GM23248 (cell line): ENCODE measurements around the gene CHD9. TPM values are rescaled to one million over a fixed set of nuclear protein-coding genes. Genes with fewer than 3 reads are reported as not detected.

Experiments used
- DNase-seq: peaks from one replicate; pipeline ENCODE4 v3.0.0-alpha.2; 2015
- H2AFZ ChIP-seq: fragments of 200-600 bp; sonication (generic); 2 replicates; pipeline ENCODE4 v1.6.1; 2016; ENCODE audit warnings: antibody characterized with exemption
- H3F3A ChIP-seq: fragments of 200-600 bp; sonication (generic); 2 replicates; pipeline ENCODE4 v1.6.1; 2016; ENCODE audit warnings: mild to moderate bottlenecking, antibody characterized with exemption, mixed run types; ENCODE audit not compliant: insufficient read depth
- H3K27ac ChIP-seq: fragments of 200-600 bp; sonication (generic); 2 replicates; pipeline ENCODE4 v1.5.1; 2016; ENCODE audit warnings: mild to moderate bottlenecking
- H3K27me3 ChIP-seq: fragments of 200-600 bp; sonication (generic); replicated peaks from 2 replicates; pipeline ENCODE4 v1.6.1; 2016; ENCODE audit warnings: mild to moderate bottlenecking; ENCODE audit not compliant: insufficient read depth
- H3K36me3 ChIP-seq: fragments of 200-600 bp; sonication (generic); 2 replicates; pipeline ENCODE4 v1.6.1; 2016; ENCODE audit warnings: low read depth, mild to moderate bottlenecking
- H3K4me1 ChIP-seq: fragments of 200-600 bp; sonication (generic); 2 replicates; pipeline ENCODE4 v1.6.1; 2016; ENCODE audit warnings: mild to moderate bottlenecking; ENCODE audit not compliant: insufficient read depth
- H3K4me2 ChIP-seq: fragments of 200-600 bp; sonication (generic); one replicate; pipeline ENCODE4 v1.6.1; 2016; ENCODE audit warnings: mild to moderate bottlenecking; ENCODE audit not compliant: unreplicated experiment
- H3K4me3 ChIP-seq: fragments of 200-600 bp; sonication (generic); 2 replicates; pipeline ENCODE4 v1.5.1; 2016; ENCODE audit warnings: mild to moderate bottlenecking
- H3K79me2 ChIP-seq: fragments of 200-600 bp; sonication (generic); 2 replicates; pipeline ENCODE4 v1.6.1; 2016; ENCODE audit warnings: mild to moderate bottlenecking; ENCODE audit not compliant: insufficient read depth
- H3K9ac ChIP-seq: fragments of 200-600 bp; sonication (generic); 2 replicates; pipeline ENCODE4 v1.6.1; 2016; ENCODE audit warnings: mild to moderate bottlenecking
- H3K9me2 ChIP-seq: fragments of 200-600 bp; sonication (generic); 2 replicates; pipeline ENCODE4 v1.6.1; 2016; ENCODE audit warnings: mixed run types, mild to moderate bottlenecking, moderate library complexity; ENCODE audit not compliant: insufficient read depth
- H3K9me3 ChIP-seq: fragments of 200-600 bp; sonication (generic); one replicate; pipeline ENCODE4 v1.6.1; 2017; ENCODE audit warnings: low read depth
- H4K20me1 ChIP-seq: fragments of 200-600 bp; sonication (generic); 2 replicates; pipeline ENCODE4 v1.6.0; 2016; ENCODE audit not compliant: insufficient read depth
- EZH2 ChIP-seq: fragments of 200-600 bp; sonication (generic); IDR thresholded peaks from 2 replicates; pipeline ENCODE4 v1.6.1; 2018; ENCODE audit warnings: antibody characterized with exemption, mild to moderate bottlenecking; ENCODE audit not compliant: insufficient read depth, poor library complexity, severe bottlenecking
- EZH2phosphoT487 ChIP-seq: fragments of 200-600 bp; sonication (generic); IDR thresholded peaks from 2 replicates; pipeline ENCODE4 v1.6.1; 2018; ENCODE audit warnings: antibody characterized with exemption, moderate library complexity, mild to moderate bottlenecking, low read depth; ENCODE audit not compliant: insufficient read depth
- WGBS, 2 experiments: methylation state at CpG; one replicate each; pipeline ENCODE4 v1.1.6; 2015 to 2017; ENCODE audit warnings: low lambda C conversion rate in 2 of 2, low coverage in 1 of 2; ENCODE audit errors: missing lambda C conversion rate in 2 of 2; 5-methylcytosine and 5-hydroxymethylcytosine counted together
- in situ Hi-C: fragments of 300-500 bp; cut with MboI; formaldehyde crosslinking; loops from 2 replicates; pipeline ENCODE4 v1.15.0; 2020
- polyA plus RNA-seq: library from polyadenylated mRNA; unstranded; fragments of >200 nt; fragmentation: Nextera tagmentation; extraction: Ambion mirVana; gene quantifications from 2 replicates; pipeline ENCODE4 v1.2.1, GENCODE V29; 2016
- total RNA-seq: library from RNA; depleted of rRNA; stranded (reverse); fragments of >200 nt; shearing (Covaris generic); gene quantifications from 2 replicates; pipeline ENCODE4 v1.2.3, GENCODE V29; 2014

The CHD9 gene
- total and polyA plus RNA-seq, 2 experiments from 2014 or later = 20.5 to 47.4 TPM

DNA sequence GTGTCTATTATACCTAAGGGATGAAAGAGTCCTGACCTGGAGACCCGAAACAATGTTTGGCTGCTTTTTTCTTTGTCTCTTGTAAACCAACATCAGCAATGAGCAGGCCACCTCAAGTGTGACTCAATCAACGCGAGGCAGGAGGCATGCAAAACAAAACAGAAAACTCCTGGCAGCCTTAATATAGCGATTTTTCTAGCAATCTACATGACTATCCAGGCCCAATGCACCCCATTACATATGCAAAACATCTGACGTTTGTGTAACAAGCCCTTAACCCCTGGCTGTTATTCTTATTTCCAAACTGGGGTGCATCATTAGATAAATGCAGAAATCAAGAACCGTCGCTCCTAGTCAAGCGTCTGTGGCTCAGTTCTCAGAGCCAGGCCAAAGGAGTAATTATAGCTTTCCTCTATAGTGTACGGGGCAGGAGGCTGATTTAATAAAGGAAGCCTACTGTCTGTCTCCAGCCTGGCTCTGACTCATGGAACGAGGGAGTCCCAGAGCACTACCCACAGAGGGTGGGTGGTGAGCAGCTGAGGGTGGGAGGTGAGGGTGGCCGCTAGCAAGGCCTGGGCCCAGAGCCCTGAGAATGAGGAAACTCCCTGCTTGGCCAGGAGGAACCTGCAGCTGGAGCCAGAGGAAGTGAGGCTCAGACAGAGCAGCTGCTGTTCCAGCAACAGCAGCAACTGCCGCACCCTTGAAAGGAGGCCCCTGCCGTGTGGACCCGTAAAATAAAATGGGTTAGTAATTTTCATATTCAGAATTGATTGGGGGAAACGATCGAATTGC is 43.9 kb downstream of the CHD9 start:
- H3K79me2 ChIP-seq = peaks cover 71% of the 10 kb centered on the region
- in situ Hi-C loops = no loop called here
- 1 to 3% methylated on average over 16 of the region's 16 CpGs for WGBS, 2 experiments
- H3K4me1 ChIP-seq = peaks cover 35% of the 10 kb centered on the region
- peak overlapping the region; percentile 88 for H3K27ac ChIP-seq
- H3K9ac ChIP-seq = peak overlapping the region; percentile 83
- peak; percentile 91 for DNase-seq
- H3K4me2 ChIP-seq = peak overlapping the region; percentile 94
- H3K27me3 ChIP-seq = no peaks in the 10 kb centered on the region
- H4K20me1 ChIP-seq = no peaks in the 10 kb centered on the region
- peak overlapping the region; percentile 72 for H2AFZ ChIP-seq
- TF ChIP-seq EZH2phosphoT487 (no peak), EZH2 (no peak)
- H3K4me3 ChIP-seq = peak overlapping the region; percentile 74
- H3K9me3 ChIP-seq = no peaks in the 10 kb centered on the region
- H3F3A ChIP-seq = peaks cover 42% of the 10 kb centered on the region
- no peaks in the 10 kb centered on the region for H3K36me3 ChIP-seq
- H3K9me2 ChIP-seq = no peaks in the 10 kb centered on the region

DNA sequence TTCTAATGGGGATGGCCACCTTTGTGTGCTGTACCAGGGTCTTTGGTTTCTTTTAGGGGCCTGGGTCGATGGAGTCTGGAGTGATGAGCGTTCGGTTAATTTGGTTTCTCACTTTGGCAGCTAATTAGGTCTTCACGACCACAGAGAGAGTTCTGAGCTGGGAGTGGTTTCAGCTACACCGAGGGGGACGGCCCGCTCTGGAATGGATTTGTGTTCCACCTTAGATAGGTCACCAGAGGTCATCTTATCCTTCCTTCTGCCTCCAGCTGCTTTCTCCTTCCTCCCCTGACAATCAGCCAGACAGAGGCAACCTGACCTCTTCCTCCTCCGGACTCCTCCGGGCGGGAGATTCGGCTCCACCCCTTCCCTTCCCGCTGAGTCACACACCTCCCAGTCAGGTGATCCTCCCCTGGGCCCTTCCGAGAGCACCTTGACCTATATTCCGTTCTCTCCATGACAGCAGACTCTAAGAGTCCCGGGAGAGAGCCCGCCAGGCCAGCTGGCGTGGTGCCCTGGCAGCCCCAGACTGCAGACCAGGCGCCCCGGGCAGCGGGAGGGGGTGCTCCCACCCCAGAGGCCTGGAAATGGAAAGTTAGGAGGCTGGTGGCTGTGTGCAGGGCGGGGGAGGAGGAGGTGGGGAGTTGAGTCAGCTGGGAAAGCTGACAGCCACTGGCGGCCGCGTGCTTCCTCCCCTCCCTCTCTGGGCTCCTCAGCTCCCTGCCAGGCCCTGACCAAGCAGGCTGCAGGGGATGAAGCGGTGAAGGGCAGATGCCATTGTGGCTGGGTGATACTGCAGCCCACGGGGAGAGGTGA is 44.7 kb downstream of the CHD9 start:
- TF ChIP-seq EZH2 (no peak), EZH2phosphoT487 (no peak)
- Histone ChIP-seq H3K9me2 (no peaks in the 10 kb centered on the region), H3K9ac (peak overlapping the region; percentile 83), H3K4me1 (peaks cover 35% of the 10 kb centered on the region), H3K79me2 (peaks cover 72% of the 10 kb centered on the region), H3K4me3 (peak overlapping the region; percentile 74), H3K27ac (peak overlapping the region; percentile 88), H3K27me3 (no peaks in the 10 kb centered on the region), H4K20me1 (no peaks in the 10 kb centered on the region), H2AFZ (peak overlapping the region; percentile 72), H3K36me3 (no peaks in the 10 kb centered on the region), H3K4me2 (peak overlapping the region; percentile 94), H3K9me3 (no peaks in the 10 kb centered on the region), H3F3A (peaks cover 42% of the 10 kb centered on the region)
- in situ Hi-C loops = no loop called here
- peak; percentile 92 for DNase-seq
- 2 to 5% methylated on average over 21 to 26 of the region's 26 CpGs for WGBS, 2 experiments

DNA sequence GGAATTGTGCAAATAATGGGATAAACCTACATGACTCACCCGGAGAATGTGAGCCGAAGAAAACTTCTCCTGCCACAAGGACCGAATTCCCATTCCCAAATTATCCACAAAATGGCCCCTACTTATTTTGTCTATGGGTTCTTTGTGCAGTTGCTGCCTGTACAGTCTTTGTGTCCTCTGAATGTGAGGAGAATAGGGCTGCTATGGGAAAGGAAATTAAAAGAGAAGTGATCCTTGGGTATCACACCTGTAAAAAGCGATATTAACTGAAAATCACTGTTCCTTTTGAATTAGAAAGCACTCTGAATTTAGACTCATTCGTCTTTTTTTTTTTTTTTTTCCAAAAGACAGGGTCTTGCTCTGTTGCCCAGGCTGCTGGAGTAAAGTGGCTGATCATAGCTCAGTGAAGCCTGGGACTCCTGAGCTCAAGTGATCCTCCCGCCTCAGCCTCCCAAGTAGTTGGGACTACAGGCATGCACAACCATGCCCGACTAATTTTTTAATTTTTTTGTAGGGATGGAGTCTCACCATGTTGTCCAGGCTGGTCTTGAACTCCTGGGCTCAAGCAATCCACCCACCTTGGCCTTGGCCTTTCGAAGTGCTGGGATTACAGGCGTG is 45.4 kb downstream of the CHD9 start:
- Histone ChIP-seq H3K9me2 (no peaks in the 10 kb centered on the region), H3K9ac (peak overlapping the region; percentile 83), H2AFZ (peak overlapping the region; percentile 72), H3K36me3 (no peaks in the 10 kb centered on the region), H3K27ac (peak overlapping the region; percentile 88), H4K20me1 (no peaks in the 10 kb centered on the region), H3K4me1 (peaks cover 29% of the 10 kb centered on the region), H3K79me2 (peaks cover 73% of the 10 kb centered on the region), H3F3A (peaks cover 42% of the 10 kb centered on the region), H3K27me3 (no peaks in the 10 kb centered on the region), H3K9me3 (no peaks in the 10 kb centered on the region), H3K4me3 (peak overlapping the region; percentile 74), H3K4me2 (peak overlapping the region; percentile 94)
- WGBS, 2 experiments = 49 to 50% methylated on average over 9 of the region's 9 CpGs
- DNase-seq = no peak
- TF ChIP-seq EZH2phosphoT487 (no peak), EZH2 (no peak)
- in situ Hi-C loops = no loop called here

DNA sequence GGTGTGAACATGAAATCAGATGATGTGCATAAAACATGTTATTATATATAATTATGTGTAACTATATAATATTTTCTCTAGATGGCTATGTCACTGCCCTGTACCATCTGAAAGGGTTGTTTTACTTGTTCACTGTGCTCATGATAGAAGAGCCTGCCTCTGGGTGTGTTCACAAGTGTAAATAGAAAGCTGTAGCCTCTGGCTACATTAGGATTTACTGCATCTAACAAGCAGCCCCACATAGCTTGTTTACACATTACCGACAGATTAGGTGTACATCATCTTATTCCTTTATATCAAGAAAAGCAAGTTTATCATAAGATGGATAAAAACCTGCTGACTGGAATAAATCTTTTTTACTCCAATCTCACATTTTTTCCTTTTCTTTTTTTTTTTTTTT is 46.1 kb downstream of the CHD9 start:
- H3K9ac ChIP-seq = no peak overlapping the region
- H3K36me3 ChIP-seq = no peaks in the 10 kb centered on the region
- no peaks in the 10 kb centered on the region for H3K9me3 ChIP-seq
- WGBS, 2 experiments = 95 to 100% methylated on average over 1 of the region's 1 CpG
- no peak overlapping the region for H3K4me3 ChIP-seq
- H3K4me1 ChIP-seq = peaks cover 29% of the 10 kb centered on the region
- H3F3A ChIP-seq = peaks cover 42% of the 10 kb centered on the region
- H4K20me1 ChIP-seq = no peaks in the 10 kb centered on the region
- DNase-seq = no peak
- no peaks in the 10 kb centered on the region for H3K9me2 ChIP-seq
- peak overlapping the region; percentile 88; the same call in 1 of the 2 replicates for H3K27ac ChIP-seq
- H3K4me2 ChIP-seq = no peak overlapping the region
- H3K27me3 ChIP-seq = no peaks in the 10 kb centered on the region
- H3K79me2 ChIP-seq = peaks cover 73% of the 10 kb centered on the region
- TF ChIP-seq EZH2phosphoT487 = no peak
- TF ChIP-seq EZH2 = no peak
- H2AFZ ChIP-seq = no peak overlapping the region
- in situ Hi-C loops = no loop called here
